Endothelial cell of umbilical vein (primary cell): ENCODE results near the gene CTDP1.

Experiments used
- EZH2 ChIP-seq: IDR thresholded peaks from 2 replicates; pipeline ENCODE4 v1.6.1; 2012; ENCODE audit warnings: borderline replicate concordance, low read depth, mild to moderate bottlenecking, moderate library complexity, low read length, inconsistent platforms; ENCODE audit not compliant: severe bottlenecking
- POLR2AphosphoS5 ChIP-seq: IDR thresholded peaks from 2 replicates; pipeline ENCODE4 v1.6.1; 2012; ENCODE audit warnings: low read depth, mild to moderate bottlenecking, control low read depth, low read length, moderate library complexity; ENCODE audit not compliant: insufficient read depth
- TF ChIP-seq, protein P1 (sequence below), 2 donors: IDR thresholded peaks; 1 replicate in 1 of 2; 2 replicates in 1 of 2; pipeline ENCODE4 v1.5.1; 2011; ENCODE audit warnings: low read length in 2 of 2, mild to moderate bottlenecking in 2 of 2, moderate library complexity in 2 of 2, control low read depth in 1 of 2, inconsistent platforms in 1 of 2, low read depth in 1 of 2; ENCODE audit not compliant: insufficient read depth in 1 of 2; ENCODE audit errors: extremely low read depth in 1 of 2

DNA sequence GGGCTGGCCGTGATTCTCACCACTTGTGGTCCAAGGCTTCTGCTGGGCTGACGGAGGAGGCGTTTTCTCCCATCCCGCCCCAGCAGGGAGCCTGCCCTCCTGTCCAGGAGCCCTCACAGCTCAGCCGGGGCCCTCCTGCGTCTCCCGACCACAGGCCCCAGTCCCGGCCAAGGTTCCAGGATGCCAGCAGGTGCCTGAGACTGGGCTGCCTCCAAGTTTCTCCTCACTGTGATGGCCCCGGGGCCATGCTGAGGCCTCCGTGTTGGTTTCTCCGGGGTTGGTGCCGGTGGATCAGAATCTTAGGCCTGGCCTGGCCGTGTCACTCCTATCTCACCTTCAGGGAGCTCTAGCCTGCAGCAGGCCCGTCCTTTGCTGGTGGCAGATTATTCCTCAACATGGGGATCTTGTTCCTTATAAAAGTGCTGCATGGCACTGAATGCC is 124.0 kb downstream of the CTDP1 start:
- TF ChIP-seq EZH2 (no peak), POLR2AphosphoS5 (no peak)
- TF ChIP-seq, protein P1, sequence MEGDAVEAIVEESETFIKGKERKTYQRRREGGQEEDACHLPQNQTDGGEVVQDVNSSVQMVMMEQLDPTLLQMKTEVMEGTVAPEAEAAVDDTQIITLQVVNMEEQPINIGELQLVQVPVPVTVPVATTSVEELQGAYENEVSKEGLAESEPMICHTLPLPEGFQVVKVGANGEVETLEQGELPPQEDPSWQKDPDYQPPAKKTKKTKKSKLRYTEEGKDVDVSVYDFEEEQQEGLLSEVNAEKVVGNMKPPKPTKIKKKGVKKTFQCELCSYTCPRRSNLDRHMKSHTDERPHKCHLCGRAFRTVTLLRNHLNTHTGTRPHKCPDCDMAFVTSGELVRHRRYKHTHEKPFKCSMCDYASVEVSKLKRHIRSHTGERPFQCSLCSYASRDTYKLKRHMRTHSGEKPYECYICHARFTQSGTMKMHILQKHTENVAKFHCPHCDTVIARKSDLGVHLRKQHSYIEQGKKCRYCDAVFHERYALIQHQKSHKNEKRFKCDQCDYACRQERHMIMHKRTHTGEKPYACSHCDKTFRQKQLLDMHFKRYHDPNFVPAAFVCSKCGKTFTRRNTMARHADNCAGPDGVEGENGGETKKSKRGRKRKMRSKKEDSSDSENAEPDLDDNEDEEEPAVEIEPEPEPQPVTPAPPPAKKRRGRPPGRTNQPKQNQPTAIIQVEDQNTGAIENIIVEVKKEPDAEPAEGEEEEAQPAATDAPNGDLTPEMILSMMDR (IDR thresholded peaks at IDR 0.05; ENCODE audit: extremely low read depth in 1 of 2, insufficient read depth in 1 of 2, low read depth in 1 of 2, low read length in 2 of 2), result no peak
